ENCODE measurements around the gene PDE5A. TPM values are rescaled to one million over a fixed set of nuclear protein-coding genes. Genes with fewer than 3 reads are reported as not detected.

PDE5A gene
- polyA plus RNA-seq, 2 donors: 1.8 to 4.3 TPM

DNA sequence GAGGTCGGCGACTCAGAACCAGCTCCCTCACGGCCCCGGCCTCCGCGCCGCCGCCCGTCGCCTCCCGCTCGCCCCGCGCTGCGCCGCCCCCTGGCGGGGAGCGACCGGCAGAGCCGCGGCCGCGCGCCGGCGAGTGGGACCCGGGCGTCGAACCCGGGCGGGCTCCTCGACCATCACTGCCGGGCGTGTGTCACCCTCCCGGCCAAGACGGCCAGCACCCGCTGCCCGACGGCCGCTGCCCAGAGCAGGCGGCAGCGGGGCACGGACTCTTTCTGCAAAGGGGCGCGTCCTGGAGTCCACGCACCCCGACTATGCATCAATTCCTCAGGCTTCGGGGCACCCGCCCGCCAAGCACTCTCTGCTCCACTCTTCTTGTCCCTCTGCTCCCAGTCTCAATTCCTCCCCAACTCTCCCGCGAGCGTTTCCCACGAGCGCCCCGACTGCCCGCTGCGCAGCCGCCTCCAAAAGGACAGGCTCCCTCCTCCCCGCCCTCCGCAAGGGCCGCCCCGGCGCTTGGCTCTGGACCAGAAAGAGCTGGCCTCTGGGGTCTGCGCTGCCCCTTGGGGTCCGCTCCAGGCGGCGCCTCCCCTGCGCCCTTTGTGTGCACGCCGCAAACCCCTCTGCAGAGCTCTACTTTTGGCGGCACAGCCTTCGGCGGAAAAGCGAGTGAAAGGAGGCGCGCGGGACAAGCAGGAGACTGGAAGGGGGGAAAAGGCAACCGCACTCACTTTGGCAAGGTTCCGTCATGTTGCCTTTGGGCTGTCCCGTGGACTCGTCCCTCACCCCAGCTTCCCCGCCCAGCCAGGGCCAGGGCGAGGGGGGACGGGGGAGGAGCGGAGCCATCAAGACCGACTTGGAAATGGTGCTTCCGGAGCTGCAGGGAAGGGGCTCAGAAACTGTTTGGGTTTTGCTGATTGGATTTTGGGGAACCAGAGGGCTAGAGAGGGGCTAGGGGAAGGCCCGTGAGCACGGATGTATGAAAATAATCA is 1.0 kb downstream of the PDE5A start:
- peaks cover 0 to 1% of the 10 kb centered on the region in 2 donors for H3K27me3 ChIP-seq (ENCODE audit: control insufficient read depth in 1 of 2, insufficient read depth in 2 of 2, low read length in 2 of 2)
- H3K27ac ChIP-seq (ENCODE audit: low read depth in 2 of 2, low read length in 1 of 2): peak overlapping the region; percentile 76 to 90
- H3K4me3 ChIP-seq (ENCODE audit: low read depth in 1 of 2, low read length in 2 of 2): peak overlapping the region; percentile 55 to 77
- H3K36me3 ChIP-seq (ENCODE audit: control insufficient read depth in 2 of 2, insufficient read depth in 2 of 2, low read length in 1 of 2): no peaks in the 10 kb centered on the region
- no peaks in the 10 kb centered on the region for H3K9me3 ChIP-seq (ENCODE audit: control insufficient read depth in 2 of 2, insufficient read depth in 1 of 2, low read depth in 1 of 2, low read length in 1 of 2)
- peaks cover 0 to 8% of the 10 kb centered on the region in 2 donors for H3K4me1 ChIP-seq (ENCODE audit: control insufficient read depth in 2 of 2, insufficient read depth in 2 of 2, low read length in 1 of 2)
- 0 to 1% methylated on average over 71 to 90 of the region's 90 CpGs for WGBS, 2 donors

DNA sequence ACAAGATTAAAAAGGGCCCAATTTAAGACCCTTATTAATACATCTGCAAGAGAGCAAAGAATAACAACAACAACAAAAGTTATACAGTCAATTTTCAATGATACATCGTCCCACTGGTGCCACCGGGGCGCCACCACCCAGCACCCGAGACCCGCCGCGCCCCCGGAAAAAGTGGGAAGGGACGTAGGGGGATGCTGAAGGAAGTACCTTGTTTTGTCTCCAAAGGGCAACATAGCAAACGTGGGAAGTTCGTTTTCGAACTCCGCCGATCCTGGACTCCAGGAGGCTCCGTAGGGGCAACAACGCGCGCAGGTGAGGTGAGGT is 1.7 kb downstream of the PDE5A start:
- H3K9me3 ChIP-seq (ENCODE audit: control insufficient read depth in 2 of 2, insufficient read depth in 1 of 2, low read depth in 1 of 2, low read length in 1 of 2): no peaks in the 10 kb centered on the region
- 0% methylated on average over 18 of the region's 18 CpGs for WGBS, 2 donors
- peak overlapping the region; percentile 76 to 80 for H3K27ac ChIP-seq (ENCODE audit: low read depth in 2 of 2, low read length in 1 of 2)

DNA sequence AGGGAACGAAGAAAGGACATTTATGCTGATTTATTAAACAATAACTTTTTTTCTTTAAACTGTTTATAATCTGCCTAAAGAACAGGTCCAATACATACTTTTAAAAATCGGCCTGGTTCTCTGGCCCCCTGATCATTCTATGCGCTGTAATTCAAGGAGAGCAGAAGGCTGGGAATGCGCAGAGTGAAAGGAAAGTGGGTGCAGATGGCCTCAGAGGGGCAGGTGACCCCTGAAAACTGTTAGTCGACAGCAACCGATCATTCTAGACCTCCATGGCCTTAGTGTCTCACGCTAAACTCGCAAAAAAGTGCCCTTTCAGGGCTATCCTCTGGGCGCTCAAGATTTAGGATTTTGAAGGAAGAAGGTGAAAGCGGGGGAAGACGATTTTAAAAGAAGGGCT is 2.2 kb downstream of the PDE5A start:
- Histone ChIP-seq H3K9me3 (ENCODE audit: control insufficient read depth in 2 of 2, insufficient read depth in 1 of 2, low read depth in 1 of 2, low read length in 1 of 2) (no peaks in the 10 kb centered on the region), H3K36me3 (ENCODE audit: control insufficient read depth in 2 of 2, insufficient read depth in 2 of 2, low read length in 1 of 2) (no peaks in the 10 kb centered on the region), H3K27me3 (ENCODE audit: control insufficient read depth in 1 of 2, insufficient read depth in 2 of 2, low read length in 2 of 2) (no peaks in the 10 kb centered on the region), H3K27ac (ENCODE audit: low read depth in 2 of 2, low read length in 1 of 2) (peak overlapping the region; percentile 74 to 80), H3K4me3 (ENCODE audit: low read depth in 1 of 2, low read length in 2 of 2) (peak overlapping the region; percentile 19 to 55), H3K4me1 (ENCODE audit: control insufficient read depth in 2 of 2, insufficient read depth in 2 of 2, low read length in 1 of 2) (peaks cover 0 to 8% of the 10 kb centered on the region in 2 donors)
- 39 to 45% methylated on average over 11 of the region's 11 CpGs for WGBS, 2 donors

More for the DNA sequence above, 1.7 kb downstream of the PDE5A start:
- Histone ChIP-seq H3K27me3 (ENCODE audit: control insufficient read depth in 1 of 2, insufficient read depth in 2 of 2, low read length in 2 of 2) (no peaks in the 10 kb centered on the region), H3K4me3 (ENCODE audit: low read depth in 1 of 2, low read length in 2 of 2) (peak overlapping the region; percentile 55 to 77), H3K4me1 (ENCODE audit: control insufficient read depth in 2 of 2, insufficient read depth in 2 of 2, low read length in 1 of 2) (peaks cover 0 to 8% of the 10 kb centered on the region in 2 donors), H3K36me3 (ENCODE audit: control insufficient read depth in 2 of 2, insufficient read depth in 2 of 2, low read length in 1 of 2) (no peaks in the 10 kb centered on the region)

DNA sequence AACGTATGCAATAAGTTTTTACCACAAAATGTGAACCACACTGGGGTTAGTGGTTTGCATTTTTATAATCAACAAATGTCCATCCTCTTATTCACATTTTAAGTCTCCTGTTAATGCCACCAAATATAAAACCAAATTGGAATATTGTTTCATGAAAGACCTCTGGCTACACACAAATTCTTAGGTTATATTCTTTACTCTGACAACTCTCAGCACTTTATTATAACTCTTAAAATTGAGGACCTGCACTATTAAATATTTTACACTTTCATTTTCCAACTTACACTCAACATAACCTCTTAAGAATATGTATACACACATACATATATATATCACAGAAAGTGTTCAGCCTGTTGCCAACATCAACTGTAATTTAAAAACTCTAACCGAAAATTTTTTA is 2.8 kb downstream of the PDE5A start:
- peaks cover 0 to 8% of the 10 kb centered on the region in 2 donors for H3K4me1 ChIP-seq (ENCODE audit: control insufficient read depth in 2 of 2, insufficient read depth in 2 of 2, low read length in 1 of 2)
- no peaks in the 10 kb centered on the region for H3K27me3 ChIP-seq (ENCODE audit: control insufficient read depth in 1 of 2, insufficient read depth in 2 of 2, low read length in 2 of 2)
- H3K4me3 ChIP-seq (ENCODE audit: low read depth in 1 of 2, low read length in 2 of 2): peak overlapping the region in 1 of 2 donors; percentile 18
- WGBS, 2 donors: 56 to 63% methylated on average over 2 of the region's 2 CpGs
- no peaks in the 10 kb centered on the region for H3K9me3 ChIP-seq (ENCODE audit: control insufficient read depth in 2 of 2, insufficient read depth in 1 of 2, low read depth in 1 of 2, low read length in 1 of 2)
- no peak overlapping the region for H3K27ac ChIP-seq (ENCODE audit: low read depth in 2 of 2, low read length in 1 of 2)
- no peaks in the 10 kb centered on the region for H3K36me3 ChIP-seq (ENCODE audit: control insufficient read depth in 2 of 2, insufficient read depth in 2 of 2, low read length in 1 of 2)

DNA sequence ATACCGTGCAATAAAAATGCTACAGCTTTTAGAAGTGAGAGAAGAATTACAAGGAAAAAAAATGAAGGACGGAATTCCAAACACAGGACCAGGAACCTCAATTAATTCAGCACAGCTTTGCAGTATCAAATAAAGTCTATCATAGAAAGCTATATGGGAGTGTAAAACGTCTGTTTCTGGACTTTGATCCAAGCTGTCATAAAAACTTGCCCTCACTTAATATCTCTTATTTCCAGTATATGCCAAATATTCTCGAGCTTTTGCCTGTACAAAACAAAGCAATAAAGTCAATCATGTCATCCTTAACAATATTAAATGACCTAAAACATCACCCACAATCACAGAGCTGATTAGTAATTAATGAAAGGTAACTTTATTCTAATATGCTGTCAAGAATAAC is 4.2 kb downstream of the PDE5A start:
- H3K9me3 ChIP-seq (ENCODE audit: control insufficient read depth in 2 of 2, insufficient read depth in 1 of 2, low read depth in 1 of 2, low read length in 1 of 2): no peaks in the 10 kb centered on the region
- H3K4me1 ChIP-seq (ENCODE audit: control insufficient read depth in 2 of 2, insufficient read depth in 2 of 2, low read length in 1 of 2): peaks cover 0 to 8% of the 10 kb centered on the region in 2 donors
- H3K36me3 ChIP-seq (ENCODE audit: control insufficient read depth in 2 of 2, insufficient read depth in 2 of 2, low read length in 1 of 2): no peaks in the 10 kb centered on the region
- peak overlapping the region in 1 of 2 donors; percentile 18 for H3K4me3 ChIP-seq (ENCODE audit: low read depth in 1 of 2, low read length in 2 of 2)
- no peak overlapping the region for H3K27ac ChIP-seq (ENCODE audit: low read depth in 2 of 2, low read length in 1 of 2)
- WGBS, 2 donors: 47 to 58% methylated on average over 4 of the region's 4 CpGs
- H3K27me3 ChIP-seq (ENCODE audit: control insufficient read depth in 1 of 2, insufficient read depth in 2 of 2, low read length in 2 of 2): no peaks in the 10 kb centered on the region

DNA sequence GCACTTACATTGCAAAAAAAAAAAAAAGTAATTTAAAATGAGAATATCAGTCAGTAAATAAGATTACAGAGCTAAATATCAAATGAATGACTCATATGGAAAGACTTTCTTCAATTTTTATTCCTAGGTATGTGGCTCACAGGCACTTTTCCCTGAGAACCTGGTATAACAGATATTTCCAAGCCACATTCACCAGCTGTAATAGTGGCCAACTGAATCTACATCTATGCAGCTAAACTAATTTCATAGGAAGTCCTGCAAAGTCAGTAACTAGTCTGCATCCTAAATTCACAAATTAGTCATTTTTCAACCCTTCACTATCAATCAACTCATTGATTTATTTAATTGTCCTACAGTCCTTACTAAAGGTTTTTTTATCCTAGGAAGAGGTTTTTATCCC is 5.6 kb downstream of the PDE5A start:
- Histone ChIP-seq H3K4me1 (ENCODE audit: control insufficient read depth in 2 of 2, insufficient read depth in 2 of 2, low read length in 1 of 2) (peaks cover 0 to 5% of the 10 kb centered on the region in 2 donors), H3K9me3 (ENCODE audit: control insufficient read depth in 2 of 2, insufficient read depth in 1 of 2, low read depth in 1 of 2, low read length in 1 of 2) (no peaks in the 10 kb centered on the region), H3K27me3 (ENCODE audit: control insufficient read depth in 1 of 2, insufficient read depth in 2 of 2, low read length in 2 of 2) (no peaks in the 10 kb centered on the region), H3K4me3 (ENCODE audit: low read depth in 1 of 2, low read length in 2 of 2) (no peak overlapping the region), H3K36me3 (ENCODE audit: control insufficient read depth in 2 of 2, insufficient read depth in 2 of 2, low read length in 1 of 2) (no peaks in the 10 kb centered on the region), H3K27ac (ENCODE audit: low read depth in 2 of 2, low read length in 1 of 2) (no peak overlapping the region)

DNA sequence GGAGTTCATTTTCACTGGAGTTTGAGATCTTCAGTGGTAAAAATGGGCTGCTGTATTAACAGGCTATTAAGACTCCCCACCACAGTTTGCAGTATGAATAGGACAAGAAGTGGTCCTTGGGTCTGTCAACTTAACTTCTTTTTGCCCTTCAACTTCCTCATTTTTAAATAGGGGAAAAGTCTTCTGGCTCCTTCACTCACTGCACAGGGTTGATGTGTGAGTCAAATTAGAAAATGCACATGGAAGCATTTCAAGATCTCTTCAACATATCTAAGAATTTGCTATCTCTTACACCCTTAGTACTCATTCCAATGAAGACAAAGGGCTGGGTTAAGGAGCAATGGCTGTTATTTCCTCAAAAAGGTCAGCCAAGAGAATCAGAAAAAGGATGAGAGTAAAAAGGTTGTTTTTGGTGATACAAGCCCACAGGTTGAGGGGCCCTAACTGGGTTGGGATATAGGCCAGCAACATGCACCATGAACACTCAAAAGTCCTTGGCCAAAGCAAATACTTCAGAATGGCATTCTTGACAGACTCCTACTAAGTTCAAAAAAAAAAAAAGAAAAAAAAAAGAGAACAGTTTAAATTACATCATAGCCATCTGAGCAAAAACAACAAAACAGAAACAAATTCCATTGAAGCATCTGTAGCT is 13.4 kb downstream of the PDE5A start:
- no peaks in the 10 kb centered on the region for H3K9me3 ChIP-seq (ENCODE audit: control insufficient read depth in 2 of 2, insufficient read depth in 1 of 2, low read depth in 1 of 2, low read length in 1 of 2)
- no peaks in the 10 kb centered on the region for H3K4me1 ChIP-seq (ENCODE audit: control insufficient read depth in 2 of 2, insufficient read depth in 2 of 2, low read length in 1 of 2)
- H3K27ac ChIP-seq (ENCODE audit: low read depth in 2 of 2, low read length in 1 of 2): no peak overlapping the region
- no peaks in the 10 kb centered on the region for H3K27me3 ChIP-seq (ENCODE audit: control insufficient read depth in 1 of 2, insufficient read depth in 2 of 2, low read length in 2 of 2)
- no peak overlapping the region for H3K4me3 ChIP-seq (ENCODE audit: low read depth in 1 of 2, low read length in 2 of 2)
- no peaks in the 10 kb centered on the region for H3K36me3 ChIP-seq (ENCODE audit: control insufficient read depth in 2 of 2, insufficient read depth in 2 of 2, low read length in 1 of 2)

DNA sequence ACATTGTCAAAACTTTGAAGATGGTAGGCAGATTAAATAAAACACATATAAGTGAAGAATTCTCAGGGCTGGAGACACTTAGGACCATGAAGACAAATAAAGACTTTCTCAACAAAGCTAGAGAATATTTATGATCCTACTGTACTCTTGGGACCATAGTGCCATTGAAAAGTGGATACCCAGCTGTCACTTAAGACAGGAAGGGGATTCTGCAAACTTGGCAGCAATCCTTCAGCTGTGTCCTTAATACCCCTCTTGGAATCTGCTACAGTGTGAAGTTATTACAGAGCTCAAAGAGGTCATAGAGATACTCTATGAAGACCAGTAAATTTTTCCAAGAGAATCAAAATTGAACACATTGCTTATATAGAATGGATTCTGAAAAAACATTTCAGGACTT is 24.3 kb downstream of the PDE5A start:
- no peaks in the 10 kb centered on the region for H3K4me1 ChIP-seq (ENCODE audit: control insufficient read depth in 2 of 2, insufficient read depth in 2 of 2, low read length in 1 of 2)

DNA sequence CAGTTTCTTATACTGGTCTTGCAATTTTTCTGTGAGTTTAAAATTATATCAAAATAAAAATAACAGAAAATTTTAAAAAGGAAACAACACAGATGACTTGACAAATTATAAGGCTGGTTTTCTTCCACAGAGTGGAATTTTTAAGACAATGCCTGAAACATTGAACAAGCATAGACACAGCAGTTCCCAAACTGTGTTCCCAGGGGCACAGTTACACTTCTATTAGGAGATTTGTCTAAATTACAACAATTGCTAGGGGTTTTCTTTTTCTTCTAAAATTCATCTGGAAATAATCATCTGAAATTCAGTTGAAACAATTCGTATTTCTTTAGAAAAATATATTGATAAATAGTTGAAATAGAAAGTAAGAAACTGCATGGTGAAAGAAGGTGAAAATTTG is 26.2 kb downstream of the PDE5A start:
- Histone ChIP-seq H3K27ac (ENCODE audit: low read depth in 2 of 2, low read length in 1 of 2) (no peak overlapping the region), H3K4me3 (ENCODE audit: low read depth in 1 of 2, low read length in 2 of 2) (no peak overlapping the region), H3K9me3 (ENCODE audit: control insufficient read depth in 2 of 2, insufficient read depth in 1 of 2, low read depth in 1 of 2, low read length in 1 of 2) (no peaks in the 10 kb centered on the region), H3K27me3 (ENCODE audit: control insufficient read depth in 1 of 2, insufficient read depth in 2 of 2, low read length in 2 of 2) (no peaks in the 10 kb centered on the region), H3K4me1 (ENCODE audit: control insufficient read depth in 2 of 2, insufficient read depth in 2 of 2, low read length in 1 of 2) (no peaks in the 10 kb centered on the region), H3K36me3 (ENCODE audit: control insufficient read depth in 2 of 2, insufficient read depth in 2 of 2, low read length in 1 of 2) (no peaks in the 10 kb centered on the region)
- WGBS, 2 donors: 64 to 71% methylated on average over 1 of the region's 1 CpG

More for the DNA sequence above, 24.3 kb downstream of the PDE5A start:
- Histone ChIP-seq H3K9me3 (ENCODE audit: control insufficient read depth in 2 of 2, insufficient read depth in 1 of 2, low read depth in 1 of 2, low read length in 1 of 2) (no peaks in the 10 kb centered on the region), H3K27me3 (ENCODE audit: control insufficient read depth in 1 of 2, insufficient read depth in 2 of 2, low read length in 2 of 2) (no peaks in the 10 kb centered on the region), H3K36me3 (ENCODE audit: control insufficient read depth in 2 of 2, insufficient read depth in 2 of 2, low read length in 1 of 2) (no peaks in the 10 kb centered on the region), H3K4me3 (ENCODE audit: low read depth in 1 of 2, low read length in 2 of 2) (no peak overlapping the region), H3K27ac (ENCODE audit: low read depth in 2 of 2, low read length in 1 of 2) (no peak overlapping the region)
